Measurements from ENCODE around the gene ARL14.

Gene ARL14

DNA sequence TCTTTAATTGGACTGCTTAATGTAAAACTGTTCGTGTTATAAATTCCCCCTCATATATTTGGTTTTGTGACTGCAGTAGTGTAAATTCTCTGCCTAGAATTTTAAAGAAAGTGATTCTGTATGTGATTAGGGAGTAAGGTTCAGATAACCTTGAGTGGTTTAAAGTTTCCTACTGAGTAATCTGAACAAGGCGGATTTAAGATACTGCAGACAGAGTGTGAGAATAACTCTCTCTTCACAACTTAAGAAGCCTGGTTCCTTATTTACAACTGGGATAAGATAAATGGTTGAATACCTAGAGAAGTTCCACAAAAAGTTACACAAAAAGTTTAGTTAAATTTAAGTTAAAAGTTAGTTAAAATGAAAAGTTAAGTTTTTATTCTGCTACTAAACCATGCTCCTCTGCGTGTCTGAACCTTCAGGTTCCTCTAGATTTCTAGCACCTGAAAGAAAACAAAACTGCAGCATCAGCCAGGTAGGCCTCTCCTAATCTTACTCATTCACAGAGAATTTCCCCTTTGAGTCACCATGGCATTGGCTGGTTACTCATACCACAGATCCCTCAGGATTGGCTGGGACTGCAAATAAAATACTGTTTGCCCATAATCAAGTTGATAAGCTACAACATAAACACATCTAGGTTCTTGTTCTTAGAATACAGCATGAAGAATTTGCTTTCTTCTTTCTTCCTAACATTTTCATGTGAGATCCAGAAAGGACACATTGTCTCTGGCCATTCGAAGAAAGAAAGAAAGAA is at the start of gene ARL14:
ARL14 (plus strand) TSS at position 614 of the 757 bp plus-strand sequence. CDS start 187 bp downstream, outside the sequence.
- DNase-seq, result no peak

DNA sequence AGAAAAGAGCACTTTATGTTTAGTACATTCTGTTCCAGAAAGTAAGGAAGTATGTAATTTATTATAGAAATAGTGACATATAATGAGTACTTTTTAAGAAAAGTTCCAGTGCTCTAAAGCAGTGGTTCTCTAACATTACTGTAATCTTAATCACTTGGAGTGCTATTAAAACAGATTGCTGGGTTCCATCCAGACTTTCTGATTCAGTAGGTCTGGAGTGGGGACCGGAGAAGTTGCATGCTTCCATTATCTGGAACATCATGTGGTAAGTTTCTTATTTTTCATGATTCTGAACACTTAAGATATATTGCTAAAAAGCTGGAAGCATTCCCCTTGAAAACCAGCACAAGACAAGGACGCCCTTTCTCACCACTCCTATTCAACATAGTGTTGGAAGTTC is 47.5 kb upstream of the ARL14 start:
- DNase-seq, result no peak

DNA sequence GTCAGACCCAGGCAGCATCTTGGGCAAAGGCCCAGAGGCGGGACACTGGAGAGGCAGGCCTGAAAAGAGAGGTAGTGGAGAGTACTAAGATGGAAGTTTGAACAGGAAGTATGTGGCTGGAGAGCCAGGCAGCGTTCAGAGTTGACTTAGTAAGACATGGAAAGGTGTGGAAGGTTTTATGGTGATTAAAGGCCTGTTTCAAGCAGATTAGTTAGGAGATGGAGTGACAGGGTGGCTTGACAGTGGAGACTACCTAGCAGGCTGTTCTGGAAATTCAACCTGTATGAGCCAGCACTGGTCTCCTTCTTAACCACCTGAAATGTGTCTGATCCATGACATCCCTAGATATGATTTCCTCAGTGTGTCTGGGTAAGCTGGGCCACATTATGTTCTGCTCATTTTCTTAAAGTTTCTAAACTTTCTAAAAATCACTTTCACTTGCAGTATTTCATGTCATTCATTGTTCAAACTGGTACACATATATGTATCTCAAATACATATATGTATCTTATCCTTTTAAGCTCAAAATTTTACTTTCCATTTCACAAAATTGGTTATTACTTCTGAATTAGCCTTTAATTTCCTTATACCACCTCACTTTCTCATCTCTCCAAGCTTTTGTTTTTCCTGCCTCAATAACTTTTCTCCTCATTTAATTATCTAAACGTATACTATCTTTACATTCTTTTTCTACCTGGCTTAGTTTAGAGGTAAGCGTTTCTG is 43.4 kb upstream of the ARL14 start:
- DNase-seq, result no peak

DNA sequence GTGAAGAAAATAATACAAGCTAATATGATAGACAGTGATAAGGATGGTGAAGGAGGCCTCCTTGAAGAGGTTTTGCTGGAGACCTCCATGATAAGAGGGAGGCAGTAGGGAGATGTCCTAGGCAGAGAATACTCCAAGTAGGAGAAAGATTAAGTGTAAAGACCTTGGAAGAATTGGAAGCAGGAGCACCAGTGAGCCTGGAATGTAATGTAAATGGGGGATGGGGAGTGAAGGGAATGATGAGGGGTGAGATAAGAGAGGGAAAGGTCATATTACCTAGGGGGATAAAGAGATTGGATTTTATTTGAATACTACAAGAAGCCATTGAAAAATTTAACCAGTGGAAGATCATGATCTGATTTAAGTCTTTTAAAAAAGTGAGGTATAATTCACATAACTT is 41.7 kb upstream of the ARL14 start:
- DNase-seq, result no peak

DNA sequence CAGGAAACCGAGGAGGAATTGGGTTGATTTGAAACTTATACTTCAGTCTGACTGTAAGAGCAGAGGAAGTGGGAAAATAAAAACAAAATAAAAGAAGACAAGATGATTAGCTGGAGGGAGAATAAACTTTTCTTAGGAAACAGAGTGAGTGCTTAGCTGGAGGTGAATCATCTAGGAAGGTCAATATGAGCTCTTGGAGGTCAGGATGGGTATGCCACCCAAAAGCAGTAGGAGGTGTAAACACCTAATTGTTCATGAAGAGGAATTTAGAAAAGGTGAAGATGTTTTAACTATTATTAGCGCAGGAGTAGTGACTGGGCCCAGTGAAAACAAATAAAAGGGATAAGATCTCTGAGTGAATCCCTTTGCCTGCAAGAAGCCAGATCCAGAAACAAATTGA is 39.9 kb upstream of the ARL14 start:
- DNase-seq, result no peak

DNA sequence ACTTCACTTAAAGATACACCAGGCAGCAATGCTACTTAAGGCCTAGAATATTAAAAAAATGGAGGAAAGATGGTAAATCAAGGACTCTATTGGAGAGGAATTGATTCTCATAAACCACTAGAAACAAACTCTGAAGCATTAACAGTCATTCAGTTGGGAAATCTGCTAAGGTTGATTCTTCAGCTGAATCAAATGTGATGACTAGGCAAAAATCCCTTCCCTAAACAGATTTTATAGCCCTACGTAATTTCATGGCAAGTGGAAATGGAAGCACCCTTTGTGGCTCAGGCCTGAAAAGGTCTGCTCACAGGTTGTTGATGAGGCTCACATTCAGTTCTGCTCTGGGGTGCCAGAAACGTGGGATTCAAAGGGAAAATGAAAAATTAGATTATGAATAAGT is 38.8 kb upstream of the ARL14 start:
- DNase-seq, result no peak

DNA sequence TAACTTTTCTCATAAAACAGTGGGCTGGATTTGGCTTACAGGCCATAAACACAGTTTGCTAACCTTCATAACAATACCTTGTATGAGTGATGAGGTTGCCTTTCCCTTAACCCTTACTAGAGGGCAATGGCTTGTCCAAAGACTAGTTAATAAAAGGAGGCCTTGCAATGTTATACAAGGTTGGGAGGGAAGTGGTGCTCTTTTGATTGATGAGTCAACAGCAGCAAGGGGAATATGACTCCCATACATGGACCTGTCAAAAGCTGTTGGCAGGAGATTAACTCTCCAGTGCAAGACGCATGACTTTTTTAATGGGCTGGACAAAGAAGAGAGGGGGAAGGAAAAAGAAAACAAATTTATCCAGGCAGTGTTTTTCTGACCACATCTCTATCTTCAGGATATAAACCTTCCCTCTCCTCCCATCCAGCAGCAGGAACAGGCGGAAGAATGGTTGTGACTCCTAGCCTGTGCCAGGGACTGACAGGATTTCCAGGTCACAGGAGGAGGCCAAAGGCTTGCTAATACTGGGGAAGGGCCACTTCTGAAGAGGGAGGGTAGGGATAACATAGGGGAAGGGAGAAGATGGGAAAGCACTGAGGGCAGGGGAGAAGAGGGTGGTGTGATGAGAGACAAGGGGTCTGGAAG is 35.2 kb upstream of the ARL14 start:
- no peak for DNase-seq

DNA sequence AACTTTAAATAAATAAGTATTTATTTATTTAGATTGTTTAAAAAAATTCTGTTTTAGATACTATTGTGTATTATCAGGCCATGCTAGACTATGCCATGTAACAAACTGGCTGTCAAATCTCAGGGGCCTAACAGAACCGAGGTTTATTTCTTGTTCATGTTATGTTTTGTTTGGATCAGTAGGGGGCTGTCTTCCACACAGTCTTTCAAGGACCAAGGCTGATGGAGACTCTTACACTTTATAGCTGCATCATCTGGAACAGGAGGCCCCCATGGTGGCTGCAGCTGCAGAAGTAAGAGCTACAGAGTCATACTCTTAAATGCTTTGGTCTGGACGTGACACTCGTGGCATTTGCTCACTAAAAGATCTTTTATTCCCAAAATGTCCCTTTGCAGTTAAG is 33.0 kb upstream of the ARL14 start:
- no peak for DNase-seq

DNA sequence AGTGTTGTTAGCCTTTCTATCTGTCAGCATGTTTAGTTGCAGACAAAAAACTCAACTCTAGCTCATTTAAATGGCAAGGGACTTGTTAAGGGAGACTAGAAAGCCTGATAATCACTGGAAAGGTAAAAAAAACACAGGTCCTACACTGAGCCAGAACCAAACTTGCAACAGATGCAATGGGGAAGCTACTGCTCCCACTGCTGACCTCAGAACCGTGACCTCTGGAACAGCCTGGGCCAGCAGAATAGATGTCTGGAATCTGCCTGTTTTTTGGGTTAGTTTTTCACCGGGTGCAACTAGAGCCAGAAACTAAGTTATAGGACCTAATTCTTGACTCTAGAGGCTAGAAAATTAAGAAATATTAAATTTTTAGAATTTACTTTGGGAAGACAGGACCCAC is 32.5 kb upstream of the ARL14 start:
- no peak for DNase-seq

DNA sequence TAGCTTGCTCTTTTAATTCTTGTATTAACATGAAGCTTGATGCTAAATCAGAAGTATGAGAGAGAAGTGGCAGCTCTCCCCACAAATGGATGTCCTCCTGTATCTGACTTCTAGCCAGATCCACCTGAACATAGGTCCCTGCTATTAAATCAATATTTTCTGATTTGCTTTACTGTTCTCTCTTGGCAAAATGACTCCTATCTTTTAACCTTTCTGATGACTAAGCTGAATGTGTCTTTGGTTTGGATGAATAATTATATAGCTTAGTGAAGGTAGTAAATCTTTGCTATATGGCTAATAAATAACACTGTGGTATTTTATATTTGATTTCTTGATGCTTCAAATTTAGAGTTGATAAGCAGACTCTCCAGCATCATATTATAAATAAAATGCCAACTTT is 28.3 kb upstream of the ARL14 start:
- no peak for DNase-seq

DNA sequence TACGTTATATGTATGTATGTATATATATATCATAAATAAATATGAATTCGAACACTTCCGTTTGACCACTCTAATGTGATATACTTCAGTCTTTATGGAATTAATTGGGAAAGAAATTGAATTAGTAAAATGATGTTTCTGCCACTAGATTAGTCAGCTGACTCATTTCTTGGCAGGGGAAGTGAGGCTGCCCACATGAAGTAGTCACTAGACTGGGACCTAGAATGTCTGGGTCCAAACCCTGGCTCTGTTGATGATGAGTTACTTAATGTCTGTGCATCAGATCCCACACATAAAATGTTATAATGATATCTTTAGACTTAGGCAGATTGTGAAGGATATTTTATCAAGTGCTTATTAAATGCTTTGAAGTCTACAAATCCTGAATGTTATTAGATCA is 27.4 kb upstream of the ARL14 start:
- DNase-seq, result no peak

DNA sequence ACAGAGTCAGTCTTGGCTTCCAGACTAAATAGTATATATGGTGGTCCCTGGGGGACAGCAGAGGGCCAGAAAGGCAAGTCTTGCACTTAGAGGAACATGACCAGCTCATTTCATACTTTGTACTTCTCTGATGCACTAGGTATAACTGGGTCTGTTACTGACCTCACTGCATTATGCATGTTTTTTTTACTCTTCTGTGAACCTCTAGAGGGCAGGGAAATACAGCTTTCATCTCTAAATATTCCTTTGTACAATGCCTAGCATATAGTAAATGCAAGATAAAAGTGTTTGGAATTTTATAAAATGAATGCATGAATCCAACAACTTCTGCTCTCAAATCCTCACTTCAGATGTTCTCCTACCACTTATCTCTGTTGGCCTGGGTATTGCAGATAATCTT is 23.4 kb upstream of the ARL14 start:
- DNase-seq, result no peak

DNA sequence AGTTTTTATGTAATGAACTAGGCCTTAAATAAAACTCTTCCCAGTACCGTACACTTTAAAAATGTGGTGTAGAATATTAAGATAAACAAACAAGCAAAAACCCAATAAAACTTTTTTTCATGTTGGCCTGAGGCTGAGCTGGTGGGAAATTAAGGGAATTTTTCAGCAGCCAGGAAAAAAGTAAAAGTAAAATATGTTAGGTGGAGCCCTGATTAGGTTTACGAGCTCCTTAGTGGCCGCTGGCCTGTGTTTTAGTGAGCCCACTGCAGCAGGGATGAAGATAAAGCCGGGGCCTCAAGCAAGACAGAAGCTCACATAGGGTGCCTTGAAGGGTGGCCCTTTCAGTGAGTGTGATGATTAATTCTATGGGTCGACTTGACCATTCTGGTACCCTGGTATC is 16.1 kb upstream of the ARL14 start:
- no peak for DNase-seq

DNA sequence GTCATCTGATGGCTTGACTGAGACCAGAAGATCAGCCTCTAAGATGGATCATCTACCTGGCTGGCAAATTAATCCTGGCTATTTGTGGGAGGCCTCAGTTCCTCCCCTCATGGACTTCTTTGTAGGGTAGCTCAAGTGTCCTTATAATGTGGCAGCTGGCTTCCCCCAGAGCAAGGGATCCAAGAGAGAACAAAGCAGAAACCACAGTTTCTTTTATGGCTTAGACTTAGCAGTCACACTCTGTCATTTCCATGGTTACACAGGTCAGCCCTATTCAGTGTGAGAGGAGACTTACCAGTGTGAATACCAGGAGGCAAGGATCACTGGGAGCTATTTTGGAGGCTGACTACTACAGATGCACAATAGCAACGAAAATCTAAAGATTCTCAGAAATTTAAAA is 15.3 kb upstream of the ARL14 start:
- no peak for DNase-seq

DNA sequence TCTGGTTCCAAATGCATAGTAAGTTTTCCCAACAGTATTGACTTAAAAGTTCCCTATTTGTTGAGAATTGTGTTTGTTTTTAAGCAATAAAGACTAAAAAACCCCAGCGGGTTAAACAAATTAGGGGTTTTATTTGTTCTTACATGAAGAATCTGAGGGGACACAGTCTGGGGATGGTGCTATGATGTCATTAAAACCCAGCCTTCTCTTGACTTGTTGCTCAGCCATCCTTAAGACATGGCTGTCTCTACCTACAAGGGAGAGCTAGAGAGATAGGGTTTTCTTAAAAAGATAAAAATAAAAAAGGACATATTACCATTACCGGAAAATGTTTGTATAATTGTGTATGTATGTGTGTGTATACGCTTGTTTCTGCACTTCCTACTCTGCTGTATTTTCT is 11.7 kb upstream of the ARL14 start:
- no peak for DNase-seq

DNA sequence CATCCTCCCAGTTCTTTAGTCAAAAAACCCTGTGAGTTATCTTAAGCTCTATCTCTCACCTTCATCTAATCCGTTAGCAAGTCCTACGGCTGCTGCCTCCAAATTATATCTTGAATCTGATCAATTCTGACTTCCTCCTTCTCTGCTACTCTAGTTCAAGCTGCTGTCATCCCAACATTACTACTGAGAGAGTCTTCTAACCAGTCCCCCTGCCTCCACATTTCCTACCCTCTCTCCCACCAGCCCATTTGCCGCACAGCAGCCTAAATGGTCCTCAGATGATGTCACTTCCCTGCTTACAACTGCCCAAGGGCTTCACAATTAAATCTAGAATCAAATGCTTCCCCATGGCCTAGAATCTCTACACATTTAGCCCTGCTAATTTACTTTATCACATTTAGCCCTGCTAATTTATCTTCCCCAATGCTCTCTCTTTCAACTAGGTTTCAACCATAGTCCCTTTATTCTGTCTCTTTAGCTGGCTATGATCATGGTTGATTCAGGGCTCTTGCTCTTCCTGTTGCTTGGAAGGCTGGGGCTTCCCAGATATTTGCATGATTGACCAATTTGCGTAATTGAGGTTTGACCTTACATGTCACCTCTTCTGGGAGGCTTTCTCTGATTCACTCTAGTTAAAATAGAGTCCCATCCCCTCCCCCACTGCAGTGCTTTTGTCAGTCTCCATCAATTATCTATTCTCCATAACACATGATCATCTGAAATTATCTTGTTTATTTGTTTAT is 11.0 kb upstream of the ARL14 start:
- DNase-seq, result no peak

DNA sequence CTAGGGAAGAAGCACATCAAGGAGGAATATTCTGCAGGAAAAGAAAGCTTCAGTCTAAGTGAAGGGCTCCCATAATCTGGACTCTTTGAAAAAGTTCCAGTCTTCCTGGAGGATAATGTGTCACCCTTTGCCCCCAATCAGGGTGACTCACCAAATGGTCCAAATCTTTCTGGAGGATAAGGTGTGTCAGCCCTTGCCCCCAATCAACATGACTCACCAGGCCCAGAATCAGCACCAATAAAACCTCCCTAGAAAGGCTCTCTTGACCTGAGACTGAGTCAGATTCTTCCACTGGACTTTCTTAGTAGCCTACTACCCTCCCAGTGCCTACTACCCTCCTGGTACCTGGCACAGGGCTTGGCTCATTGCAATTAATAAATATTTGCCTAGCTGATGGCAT is 9.5 kb upstream of the ARL14 start:
- no peak for DNase-seq

DNA sequence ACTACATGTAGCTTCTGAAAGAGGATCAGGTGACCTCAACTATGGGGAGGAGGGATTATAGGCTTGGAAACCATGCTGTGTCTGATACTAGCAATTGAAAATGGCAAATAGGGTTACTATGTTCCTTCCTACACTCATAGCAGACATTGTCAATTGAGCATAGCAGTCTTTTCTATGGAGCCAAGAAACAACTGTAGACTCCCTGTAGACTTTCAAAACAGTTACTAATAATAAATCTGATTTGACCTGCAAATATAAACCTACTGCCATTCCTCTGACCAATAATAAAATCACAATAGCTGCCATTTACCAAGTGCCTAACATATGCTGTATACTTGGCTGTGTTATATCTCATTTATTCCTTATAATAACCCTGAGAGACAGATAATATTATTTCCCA is 8.5 kb upstream of the ARL14 start:
- no peak for DNase-seq

DNA sequence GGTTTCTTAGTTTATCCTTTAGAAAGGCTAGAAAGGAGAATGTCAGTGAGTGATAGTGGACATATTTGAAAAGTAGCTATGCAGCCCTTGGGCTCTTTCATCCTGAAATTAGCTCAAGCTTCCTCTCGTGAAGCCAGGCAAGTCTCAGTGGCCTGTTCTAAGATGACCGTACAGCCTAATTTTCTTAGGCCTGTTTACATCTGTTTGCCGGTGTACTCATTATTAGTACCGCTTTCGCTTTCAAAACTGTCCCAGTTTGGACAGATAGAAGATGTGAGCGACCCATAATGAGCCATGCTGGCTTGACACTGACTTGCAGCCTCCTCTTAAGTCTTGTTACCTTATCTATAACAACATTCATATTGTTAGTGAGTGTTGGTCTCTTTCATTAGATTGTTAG is 5.7 kb upstream of the ARL14 start:
- no peak for DNase-seq

DNA sequence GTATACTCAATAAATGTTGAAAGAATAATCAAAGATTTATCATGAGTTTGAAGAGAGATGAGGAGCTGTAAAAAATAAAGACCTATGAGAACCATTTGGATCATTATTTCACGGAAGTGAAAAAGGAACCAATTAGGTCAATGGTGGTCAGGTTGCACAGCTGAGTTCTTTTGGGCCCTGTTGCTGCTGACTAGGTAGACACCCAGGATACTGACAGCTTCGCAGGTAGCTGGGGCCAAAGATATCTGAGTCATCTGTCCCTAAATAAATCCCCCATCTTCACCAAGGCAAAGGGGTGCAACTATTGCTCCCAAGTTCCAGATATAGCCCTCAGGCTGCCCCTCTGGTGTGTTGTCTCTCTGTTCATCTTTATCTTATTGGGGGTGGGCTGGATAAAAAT is 5.0 kb upstream of the ARL14 start:
- DNase-seq, result no peak

DNA sequence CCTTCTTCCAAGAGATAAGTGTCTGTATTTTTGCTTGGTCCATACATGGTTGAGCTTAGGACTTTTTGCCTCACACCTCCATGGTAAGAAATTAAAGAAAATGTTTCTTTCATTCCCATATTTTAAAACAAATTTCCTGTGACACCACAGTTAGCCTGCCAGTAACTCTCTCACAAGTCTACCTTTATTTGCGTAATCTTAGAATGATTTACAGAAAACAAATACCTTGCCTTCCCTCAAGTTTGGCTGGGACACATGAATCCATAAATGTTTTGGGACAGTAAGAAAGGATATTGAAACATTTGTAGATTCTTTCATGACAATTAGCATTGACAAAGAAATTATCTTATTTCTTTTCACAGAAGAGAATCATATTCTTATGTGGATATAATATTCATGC is 3.8 kb upstream of the ARL14 start:
- DNase-seq, result no peak

DNA sequence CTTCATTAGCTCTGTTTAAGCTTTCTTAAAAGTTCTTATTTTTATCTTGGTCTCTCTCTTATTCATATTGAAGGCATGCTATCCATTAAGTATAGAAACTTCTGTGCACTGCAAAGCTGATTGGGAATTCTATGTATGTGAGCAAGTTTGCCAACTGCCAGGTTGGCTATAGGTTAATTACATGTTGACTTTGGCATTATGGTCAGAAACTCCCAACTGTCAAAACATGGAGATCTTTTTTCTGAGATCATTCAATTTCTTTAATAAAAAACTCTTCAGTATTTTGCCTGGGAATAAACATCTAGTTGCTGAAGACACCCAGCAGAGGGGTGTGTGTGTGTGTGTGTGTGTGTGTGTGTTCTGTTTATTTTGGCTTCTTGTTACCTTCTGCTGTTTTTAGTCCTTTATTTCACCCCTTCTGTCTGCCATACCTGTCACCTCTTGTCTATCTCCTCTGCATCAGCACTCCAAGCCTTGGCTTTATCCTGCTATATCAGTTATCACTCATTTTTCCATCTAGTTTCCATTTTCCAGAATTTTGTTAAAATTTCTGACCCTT is 1.3 kb upstream of the ARL14 start:
- no peak for DNase-seq

DNA sequence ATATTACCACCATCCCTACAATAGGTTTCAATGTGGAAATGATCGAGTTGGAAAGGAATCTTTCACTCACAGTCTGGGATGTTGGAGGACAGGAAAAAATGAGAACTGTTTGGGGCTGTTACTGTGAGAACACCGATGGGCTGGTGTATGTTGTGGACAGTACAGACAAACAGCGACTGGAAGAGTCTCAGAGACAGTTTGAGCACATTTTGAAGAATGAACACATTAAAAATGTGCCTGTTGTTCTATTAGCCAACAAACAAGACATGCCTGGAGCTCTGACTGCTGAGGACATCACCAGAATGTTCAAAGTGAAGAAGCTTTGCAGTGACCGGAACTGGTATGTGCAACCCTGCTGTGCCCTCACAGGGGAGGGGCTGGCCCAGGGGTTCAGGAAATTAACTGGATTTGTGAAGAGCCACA is 510 bp downstream of the ARL14 start:
- DNase-seq, result no peak
